ENCODE data around the gene MACROH2A2.
"Not testable (repeated sequence)": the region's sequence is repeated elsewhere in the genome, so short reads cannot be mapped to it uniquely, and the experiment has no call there.

Gene MACROH2A2

DNA sequence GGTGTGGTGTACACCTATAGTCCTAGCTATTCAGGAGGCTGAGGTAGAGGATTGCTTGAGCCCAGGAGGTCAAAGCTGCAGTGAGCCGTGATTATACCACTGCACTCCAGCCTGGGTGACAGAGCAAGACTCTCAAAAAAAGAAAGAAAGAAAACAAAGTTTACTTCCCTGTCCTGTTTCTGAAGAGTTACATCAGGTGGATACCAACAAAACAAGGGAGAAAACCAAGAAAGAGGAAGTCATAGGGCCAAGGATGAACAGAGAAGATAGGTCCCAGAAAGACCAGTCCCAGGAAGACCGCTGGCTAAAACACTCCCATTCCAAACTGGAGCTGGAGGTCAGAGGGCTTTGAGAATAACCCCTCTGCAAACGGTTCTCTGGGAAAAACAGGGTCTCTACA lies 13.5 kb downstream of the MACROH2A2 start:
- DNase-seq (ENCODE audit: low read depth in 2 of 3, low spot score in 2 of 3): no peak

DNA sequence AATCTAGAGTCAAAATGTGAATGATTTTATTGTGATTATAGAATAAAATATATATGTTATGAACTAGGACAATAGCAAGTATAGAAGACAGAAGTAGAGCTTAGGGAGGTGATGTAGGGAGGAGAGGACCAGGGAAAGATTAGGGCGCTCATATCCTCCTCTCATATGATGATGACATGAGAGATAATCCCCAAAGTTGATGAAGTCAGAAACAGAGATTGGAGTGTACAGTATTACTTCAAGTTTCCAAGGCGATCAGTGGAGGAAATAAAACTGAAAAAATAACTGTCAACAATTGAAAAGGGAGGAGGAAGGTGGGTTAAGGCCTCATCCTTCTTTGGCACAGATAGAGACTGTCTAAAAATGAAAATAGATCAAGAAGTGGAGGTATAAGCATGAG lies 14.9 kb downstream of the MACROH2A2 start:
- DNase-seq (ENCODE audit: low read depth in 2 of 3, low spot score in 2 of 3): no peak

DNA sequence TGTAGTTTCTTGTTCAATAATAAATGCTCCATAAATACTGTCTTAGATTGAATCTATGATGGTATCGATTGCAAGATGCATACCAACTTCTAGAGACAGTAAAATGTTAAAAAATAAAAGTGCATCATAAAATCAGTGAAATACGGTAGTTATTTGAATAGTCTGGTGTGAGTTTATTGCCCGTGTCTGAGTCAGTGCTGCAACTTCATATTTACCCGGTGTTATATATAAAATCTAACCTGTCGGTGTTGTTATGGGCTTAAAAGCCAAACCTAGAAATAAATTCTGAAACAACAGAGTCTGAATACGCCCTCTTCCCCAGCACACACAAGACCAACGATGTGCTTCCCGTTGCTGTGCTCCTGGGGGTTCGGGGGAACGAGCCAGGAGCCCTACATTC lies 16.3 kb downstream of the MACROH2A2 start:
- no peak for DNase-seq (ENCODE audit: low read depth in 2 of 3, low spot score in 2 of 3)

DNA sequence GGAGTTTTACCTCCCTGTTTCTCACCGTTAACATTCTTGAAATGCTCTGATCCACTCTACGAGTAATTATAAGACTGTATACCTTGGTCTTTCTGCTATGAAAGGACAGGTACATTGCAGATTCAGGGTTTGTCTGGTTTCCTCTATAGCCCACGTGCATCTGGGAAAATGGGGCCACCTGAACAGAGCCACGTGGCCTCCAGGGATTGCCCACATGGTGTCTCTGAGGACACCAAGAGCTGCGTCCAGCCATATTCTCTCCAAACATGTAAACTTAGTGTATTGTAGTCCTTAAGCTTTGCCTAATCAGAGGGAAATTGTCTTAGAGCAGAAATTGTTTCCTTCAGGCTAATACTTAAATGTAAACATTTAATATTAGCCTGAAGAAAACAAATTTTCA lies 16.7 kb downstream of the MACROH2A2 start:
- DNase-seq (ENCODE audit: low read depth in 2 of 3, low spot score in 2 of 3): no peak

DNA sequence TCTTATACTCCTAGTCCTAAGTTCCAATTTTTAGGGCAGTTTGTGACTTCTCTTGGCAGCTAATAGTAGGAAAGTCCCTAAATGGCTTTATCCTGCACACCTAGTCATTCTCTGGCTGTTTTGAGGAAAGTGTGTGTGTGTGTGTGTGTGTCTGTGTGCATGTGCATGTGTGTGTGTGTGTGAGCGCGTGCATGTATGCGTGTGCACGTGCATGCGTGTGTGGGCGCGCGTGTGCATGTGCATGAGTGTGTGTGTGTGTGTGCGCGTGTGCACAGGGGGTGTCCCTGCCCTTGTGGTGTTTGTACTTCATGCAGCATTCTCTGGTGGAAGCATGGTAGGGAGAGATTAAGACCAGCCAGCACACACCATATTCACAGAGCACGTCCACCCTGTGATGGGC lies 18.2 kb downstream of the MACROH2A2 start:
- DNase-seq (ENCODE audit: low read depth in 2 of 3, low spot score in 2 of 3): no peak

DNA sequence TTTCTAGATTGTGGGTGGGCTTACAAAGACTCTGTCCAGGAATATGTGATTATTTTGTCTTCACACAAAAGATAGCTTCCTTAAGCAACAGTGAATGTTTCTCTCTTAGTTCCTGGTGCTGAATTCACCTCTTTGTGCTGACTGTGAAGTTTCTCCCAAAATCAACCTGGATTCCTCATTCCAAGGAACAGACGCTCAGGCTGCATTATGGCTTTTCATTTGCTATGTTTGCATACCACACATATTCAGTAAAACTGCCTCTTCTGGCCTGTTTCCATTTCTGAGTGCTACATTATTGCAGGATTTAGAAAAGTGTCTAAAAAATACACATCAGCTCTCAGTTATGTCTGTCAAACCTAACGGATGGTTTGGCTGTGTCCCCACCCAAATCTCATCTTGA lies 21.5 kb downstream of the MACROH2A2 start:
- DNase-seq (ENCODE audit: low read depth in 2 of 3, low spot score in 2 of 3): no peak

DNA sequence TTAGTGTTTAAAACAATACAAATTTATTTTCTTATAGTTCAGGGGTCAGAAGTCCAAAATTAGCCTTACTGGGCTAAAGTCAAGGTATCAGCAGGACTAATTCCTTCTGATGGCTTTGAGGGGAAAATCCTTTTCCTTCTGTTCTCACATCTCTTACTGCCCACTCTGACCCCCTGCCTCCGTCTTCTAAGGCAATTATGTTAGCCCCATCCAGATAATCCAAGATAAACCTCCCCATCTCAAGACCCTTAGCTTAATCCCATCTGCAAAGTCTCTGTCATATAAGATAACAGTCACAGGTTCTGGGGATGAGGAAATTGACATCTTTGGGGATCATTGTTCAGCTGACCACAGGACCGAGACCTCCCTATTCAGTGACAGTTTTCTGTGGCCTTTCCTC lies 22.3 kb downstream of the MACROH2A2 start:
- DNase-seq (ENCODE audit: low read depth in 2 of 3, low spot score in 2 of 3): no peak

DNA sequence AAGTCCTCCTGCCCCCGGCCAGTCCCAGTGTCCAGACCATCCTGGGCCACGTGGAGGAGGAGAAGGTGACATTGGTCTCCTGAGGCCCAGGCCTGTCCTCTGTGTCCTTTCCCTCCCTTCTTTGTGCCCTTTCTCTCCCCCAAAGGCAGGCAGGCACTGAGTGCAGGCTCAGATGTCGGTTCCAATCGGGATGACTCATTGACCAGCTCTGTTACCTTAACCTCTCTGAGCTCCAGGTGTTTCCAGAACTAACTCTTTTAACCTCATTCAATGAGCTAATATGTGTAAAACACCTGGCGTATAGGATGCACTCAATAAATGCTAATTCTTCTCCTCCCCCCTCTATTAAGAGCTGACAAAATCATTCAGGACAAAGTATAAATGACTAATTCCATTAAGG lies 25.7 kb downstream of the MACROH2A2 start:
- DNase-seq (ENCODE audit: low read depth in 2 of 3, low spot score in 2 of 3): no peak

DNA sequence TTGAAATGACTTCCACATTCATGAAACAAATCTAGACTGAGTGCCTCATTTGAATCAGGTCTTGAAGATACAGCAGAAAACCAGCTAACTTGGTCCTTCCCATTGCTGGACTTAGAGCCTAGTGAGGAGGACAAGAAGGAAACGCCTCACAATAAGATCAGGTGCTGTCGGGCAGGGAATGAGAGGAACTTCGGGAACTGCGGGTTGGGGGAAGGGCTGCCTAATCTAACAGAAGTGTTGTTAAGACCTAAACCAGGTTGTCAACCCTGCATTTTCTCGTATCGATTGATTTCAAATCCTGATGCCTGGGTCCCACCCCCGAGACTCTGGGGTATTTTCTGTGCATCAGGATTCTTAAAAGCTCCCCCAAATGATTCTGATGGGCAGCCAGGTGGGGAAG lies 26.3 kb downstream of the MACROH2A2 start:
- DNase-seq (ENCODE audit: low read depth in 2 of 3, low spot score in 2 of 3): no peak

DNA sequence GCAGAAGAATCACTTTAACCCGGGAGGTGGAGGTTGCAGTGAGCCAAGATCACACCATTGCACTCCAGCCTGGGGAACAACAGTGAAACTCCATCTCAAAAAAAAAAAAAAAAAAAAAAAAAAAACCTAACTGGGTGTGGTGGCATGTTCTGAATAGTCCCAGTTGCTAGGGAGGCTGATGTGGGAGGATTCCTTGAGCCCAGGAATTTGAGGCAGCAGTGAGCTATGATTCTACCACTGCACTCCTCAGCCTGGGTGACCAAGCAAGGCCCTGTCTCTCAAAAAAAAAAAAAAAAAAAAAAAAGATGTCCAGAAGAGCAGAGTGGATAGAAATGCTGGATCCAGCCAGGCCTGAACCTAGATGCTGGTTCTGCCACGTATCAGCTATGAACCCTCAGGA lies 28.1 kb downstream of the MACROH2A2 start:
- not testable (repeated sequence) for DNase-seq (ENCODE audit: low read depth in 2 of 3, low spot score in 2 of 3)

DNA sequence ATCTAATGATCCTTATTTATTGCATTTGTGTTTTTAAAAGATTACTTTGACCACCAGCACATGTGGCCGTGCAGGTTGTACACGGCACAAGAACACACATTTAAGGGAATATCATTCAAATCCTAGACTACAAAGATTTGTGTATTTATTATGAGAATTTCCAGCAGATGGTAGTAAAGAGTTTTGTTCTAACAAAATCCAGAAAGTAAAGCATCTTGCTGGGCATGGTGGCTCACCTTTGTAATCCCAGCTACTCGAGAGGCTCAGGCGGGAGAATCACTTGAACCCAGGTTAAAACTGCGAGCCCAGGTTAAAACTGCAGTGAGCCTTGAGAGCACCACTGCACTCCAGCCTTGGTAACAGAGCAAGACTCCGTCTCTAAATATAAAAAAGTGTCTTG lies 31.5 kb downstream of the MACROH2A2 start:
- no peak for DNase-seq (ENCODE audit: low read depth in 2 of 3, low spot score in 2 of 3)

DNA sequence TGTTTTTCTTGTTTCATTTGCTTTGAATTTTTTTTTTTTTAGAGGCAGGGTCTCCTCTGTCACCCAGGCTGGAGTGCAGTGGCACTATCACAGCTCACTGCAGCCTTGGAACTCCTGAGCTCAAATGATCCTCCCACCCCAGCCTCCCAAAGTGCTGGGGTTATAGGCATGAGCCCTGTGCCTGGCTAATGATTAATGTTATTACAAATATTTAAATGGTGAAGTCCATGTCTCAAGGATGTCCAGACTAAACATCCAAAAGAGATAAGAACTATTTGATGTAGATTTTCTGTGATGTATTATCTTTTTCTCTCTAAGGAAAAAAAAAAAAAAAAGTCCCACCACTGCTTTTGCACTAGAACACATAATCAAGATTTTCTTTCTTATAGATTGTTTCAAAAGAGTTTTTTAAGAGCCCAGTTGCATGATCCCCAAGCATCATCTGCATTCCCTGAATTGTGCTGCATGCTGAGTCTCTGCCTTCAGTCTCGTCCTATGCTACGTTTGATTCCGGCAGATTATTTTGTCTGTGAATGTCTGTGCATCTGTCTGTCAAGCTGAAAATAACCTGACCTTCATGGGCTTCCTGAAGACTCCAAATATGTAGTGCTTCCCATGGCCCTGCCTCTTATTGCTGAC lies 33.4 kb downstream of the MACROH2A2 start:
- DNase-seq (ENCODE audit: low read depth in 2 of 3, low spot score in 2 of 3): no peak

DNA sequence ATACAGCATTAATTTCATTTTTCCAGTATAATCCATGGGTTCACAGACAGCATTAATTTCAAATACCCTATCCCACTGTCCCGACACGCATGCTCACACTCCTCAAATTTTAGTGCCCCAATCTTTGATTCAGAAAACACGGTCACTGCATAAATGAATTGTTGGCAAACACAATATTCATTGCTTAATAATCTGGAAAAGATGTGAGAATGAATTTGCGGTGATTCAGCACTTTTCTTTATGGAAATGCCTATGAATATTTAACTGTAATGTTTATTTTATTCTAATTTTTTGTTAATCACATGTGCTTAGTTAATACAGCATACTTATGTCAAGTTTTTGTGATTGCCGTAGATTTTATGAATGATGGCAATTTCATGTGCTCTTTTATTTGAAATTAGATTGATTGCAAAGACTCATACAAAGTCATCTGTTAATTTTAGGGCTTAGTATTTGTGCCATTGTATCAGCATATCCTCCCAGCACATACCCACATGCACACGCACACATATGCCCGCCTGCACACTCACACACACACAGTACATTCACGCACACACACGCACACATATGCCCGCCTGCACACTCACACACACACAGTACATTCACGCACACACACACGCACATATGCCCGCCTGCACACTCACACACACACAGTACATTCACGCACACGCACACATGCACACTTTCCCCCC lies 35.1 kb downstream of the MACROH2A2 start:
- no peak for DNase-seq (ENCODE audit: low read depth in 2 of 3, low spot score in 2 of 3)

DNA sequence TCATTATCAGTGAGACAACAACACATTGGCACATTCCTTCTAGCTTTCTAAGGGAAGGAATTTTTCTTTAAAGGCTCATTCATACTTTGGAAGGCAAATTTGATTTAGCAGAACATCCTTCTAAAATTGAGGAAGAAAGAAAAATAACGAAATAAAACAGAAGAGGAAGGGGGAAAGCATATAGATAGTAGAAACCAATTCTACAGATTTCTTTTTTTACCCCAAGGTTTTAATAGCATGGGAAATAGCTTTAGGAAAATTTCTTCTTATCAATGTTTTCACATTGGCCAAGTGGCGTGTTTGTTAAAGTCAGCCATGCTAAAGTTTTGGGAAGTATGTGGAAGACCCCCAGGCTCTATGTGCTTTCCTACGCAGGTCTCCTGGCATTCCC lies 35.7 kb downstream of the MACROH2A2 start:
- no peak for DNase-seq (ENCODE audit: low read depth in 2 of 3, low spot score in 2 of 3)

DNA sequence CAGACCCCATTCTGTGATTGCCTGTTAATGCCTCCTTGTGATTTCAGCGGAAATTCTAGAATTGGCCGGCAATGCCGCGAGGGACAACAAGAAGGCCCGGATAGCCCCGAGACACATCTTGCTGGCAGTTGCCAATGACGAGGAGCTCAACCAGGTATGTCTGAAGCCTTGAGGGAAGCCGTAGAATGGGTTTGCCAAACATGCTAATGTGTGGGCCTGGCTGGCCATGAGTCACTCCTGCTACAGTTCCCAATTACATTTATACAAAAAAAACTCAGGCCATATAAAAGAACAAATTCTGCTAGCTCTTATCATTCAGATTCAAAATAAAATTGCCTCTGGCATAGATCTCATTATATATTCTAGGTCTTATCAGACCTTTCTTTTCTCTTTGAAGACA lies 37.4 kb downstream of the MACROH2A2 start:
- DNase-seq (ENCODE audit: low read depth in 2 of 3, low spot score in 2 of 3): no peak

DNA sequence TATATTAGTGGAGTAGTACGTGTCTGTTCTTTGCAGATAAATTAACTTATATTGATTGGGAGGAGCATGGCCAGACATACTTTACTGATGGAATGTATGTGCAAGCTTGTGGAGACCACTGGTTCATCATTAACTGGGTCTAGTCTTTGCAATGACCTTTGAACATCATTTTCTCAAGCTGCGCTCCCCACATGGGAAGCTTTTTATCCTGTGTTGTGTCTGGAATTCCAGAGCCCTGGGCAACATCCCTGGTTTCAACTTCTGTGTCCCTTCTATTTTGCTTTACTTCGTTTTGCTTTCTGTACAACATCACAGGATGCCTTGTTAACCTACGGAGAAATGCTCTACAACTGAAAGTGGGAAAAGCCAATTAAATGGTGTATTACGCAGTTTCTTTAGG lies 38.3 kb downstream of the MACROH2A2 start:
- DNase-seq (ENCODE audit: low read depth in 2 of 3, low spot score in 2 of 3): no peak

DNA sequence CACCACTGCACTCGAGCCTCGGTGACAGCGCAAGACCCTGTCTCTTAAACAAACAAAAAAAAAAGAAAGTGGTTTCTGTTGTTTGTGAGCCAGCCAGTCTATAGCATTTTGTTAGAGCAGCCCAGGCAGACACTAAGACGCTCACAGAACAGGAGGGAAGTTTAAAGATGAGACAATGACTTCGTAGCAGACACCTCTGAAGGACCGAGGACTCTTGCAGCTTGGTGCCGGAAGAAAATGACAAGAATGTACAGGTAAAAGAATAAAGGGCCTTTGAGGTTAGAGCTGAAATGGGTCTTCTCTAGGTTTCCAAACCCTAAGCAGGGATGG lies 39.7 kb downstream of the MACROH2A2 start:
- no peak for DNase-seq (ENCODE audit: low read depth in 2 of 3, low spot score in 2 of 3)

DNA sequence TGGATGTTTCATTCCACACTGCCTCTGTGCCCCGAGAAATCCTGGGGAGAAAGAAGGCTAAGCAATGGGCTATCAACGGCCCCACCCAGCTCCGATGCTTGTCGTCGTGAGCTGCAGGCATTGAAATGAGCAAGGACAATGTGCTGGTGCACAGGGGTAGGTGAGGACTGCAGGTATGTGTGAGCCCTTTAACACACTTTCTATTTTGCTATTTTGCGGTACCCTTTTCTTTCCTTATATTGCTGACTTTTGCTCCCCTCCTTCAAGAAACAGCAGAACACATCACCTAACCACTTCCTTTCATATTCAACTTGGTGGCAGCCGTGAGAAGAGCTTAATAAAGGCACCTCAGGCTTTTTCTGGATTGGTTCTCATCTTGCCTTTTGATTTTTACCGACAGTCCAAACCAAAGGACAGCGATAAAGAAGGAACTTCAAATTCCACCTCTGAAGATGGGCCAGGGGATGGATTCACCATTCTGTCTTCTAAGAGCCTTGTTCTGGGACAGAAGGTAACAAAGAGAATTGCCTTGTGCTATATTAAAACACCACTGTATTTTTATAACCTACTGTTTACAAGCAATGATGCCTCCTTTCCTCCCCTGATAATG lies 40.8 kb downstream of the MACROH2A2 start:
- DNase-seq (ENCODE audit: low read depth in 2 of 3, low spot score in 2 of 3): no peak

DNA sequence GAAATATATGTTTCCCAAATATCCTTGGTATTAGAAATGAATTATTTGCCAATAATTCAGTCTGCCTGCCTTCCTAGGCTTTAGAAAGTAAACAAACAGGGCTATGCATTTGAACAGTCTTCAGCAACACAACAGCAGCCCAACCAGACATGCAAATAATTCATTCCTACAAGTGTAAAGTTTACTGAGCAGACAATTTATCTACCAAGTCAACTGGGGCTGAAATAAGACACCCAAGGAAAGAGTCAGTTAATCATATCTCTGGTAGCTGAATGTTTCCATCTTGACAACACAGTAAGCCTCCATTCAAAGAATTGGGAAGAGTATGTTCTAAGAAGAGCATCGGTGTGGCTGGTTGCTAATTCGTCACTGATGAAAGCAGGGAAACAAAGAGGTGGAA lies 41.6 kb downstream of the MACROH2A2 start:
- no peak for DNase-seq (ENCODE audit: low read depth in 2 of 3, low spot score in 2 of 3)

DNA sequence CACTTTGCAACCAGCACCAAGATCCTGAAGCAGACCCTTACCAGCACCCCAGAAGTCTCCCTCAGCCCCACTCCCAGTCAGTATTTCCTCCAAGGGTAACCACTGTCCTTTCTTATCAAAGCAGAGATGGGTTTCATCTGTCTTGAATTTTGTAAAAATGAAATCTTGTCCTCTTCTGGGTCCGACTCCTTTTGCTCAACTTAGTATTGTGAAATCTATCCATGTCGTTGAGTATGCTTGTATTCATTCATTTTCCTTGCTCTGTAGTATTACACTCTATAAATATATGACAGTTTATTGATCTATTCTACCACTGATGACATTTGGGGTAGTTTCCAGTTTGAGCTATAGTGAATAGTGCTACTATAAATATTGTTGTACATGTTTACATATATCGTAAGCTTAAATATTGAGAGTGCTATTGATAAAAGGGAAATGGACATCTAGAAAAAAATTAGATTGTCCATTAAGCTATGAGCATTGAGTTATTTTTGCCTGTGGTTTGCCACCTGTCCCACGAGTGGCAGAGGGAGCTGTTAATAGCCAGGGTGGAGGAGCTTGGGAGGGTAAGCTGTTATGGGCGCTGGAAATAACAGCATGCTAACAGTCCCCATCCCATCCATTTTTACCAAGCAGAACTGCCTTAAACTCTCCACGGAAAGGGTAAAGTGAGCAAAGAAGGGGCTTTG lies 43.5 kb downstream of the MACROH2A2 start:
- no peak for DNase-seq (ENCODE audit: low read depth in 2 of 3, low spot score in 2 of 3)

DNA sequence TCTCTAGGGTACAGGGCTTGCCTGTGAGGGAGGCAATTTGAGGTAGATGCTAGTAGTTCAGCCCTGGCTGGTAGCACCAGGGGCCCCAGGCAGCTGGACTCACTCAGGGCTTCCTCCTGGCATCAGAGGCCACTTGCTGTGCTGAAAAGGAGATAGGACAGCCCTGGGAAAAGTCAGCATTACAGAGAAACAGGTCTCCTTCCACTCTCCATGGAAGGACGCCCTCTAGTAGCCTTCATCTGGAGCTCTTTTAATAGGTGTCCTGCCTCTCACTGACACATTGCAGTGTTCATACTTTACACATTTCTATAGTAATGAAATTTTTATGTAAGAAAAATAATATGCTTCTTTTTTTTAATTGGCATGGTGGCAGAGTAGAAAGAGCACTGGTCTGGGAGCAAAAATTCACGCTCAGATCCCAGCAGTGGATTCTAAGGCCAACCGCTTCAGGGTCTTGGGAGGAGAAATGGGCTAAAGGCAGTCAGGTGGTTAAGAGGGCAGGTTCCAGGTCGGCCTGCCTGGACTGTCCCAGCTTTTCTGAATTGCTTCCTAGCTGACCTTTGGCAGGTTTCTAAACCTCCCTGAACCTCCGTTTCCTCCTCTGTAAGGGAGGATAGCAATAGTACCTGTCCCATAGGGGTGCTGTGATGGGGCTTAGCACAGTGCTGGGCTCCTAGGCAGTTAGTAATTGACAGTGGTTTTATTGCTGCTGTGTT lies 44.2 kb downstream of the MACROH2A2 start:
- no peak for DNase-seq (ENCODE audit: low read depth in 2 of 3, low spot score in 2 of 3)

DNA sequence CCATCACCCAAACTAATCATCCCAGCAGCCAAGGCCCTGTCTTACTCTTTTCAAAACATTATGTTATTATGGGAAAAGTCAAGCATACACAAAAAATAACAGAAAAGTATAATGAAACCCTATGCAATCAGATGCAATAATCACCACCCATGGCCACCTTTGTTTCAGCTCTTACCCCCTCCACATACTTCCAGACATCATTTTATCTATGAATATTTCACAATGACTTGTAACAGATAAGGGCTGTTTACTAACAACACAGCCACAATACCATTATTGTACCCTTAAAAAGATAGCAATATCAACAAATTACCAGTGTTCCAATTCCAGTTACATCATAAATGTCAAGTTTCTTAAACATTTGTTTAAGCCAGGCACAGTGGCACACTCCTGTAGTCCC lies 44.8 kb downstream of the MACROH2A2 start:
- no peak for DNase-seq (ENCODE audit: low read depth in 2 of 3, low spot score in 2 of 3)
